ENCODE measurements around the gene DHRS1.
"Not testable (repeated sequence)": the region's sequence is repeated elsewhere in the genome, so short reads cannot be mapped to it uniquely, and the experiment has no call there.

DHRS1 gene

DNA sequence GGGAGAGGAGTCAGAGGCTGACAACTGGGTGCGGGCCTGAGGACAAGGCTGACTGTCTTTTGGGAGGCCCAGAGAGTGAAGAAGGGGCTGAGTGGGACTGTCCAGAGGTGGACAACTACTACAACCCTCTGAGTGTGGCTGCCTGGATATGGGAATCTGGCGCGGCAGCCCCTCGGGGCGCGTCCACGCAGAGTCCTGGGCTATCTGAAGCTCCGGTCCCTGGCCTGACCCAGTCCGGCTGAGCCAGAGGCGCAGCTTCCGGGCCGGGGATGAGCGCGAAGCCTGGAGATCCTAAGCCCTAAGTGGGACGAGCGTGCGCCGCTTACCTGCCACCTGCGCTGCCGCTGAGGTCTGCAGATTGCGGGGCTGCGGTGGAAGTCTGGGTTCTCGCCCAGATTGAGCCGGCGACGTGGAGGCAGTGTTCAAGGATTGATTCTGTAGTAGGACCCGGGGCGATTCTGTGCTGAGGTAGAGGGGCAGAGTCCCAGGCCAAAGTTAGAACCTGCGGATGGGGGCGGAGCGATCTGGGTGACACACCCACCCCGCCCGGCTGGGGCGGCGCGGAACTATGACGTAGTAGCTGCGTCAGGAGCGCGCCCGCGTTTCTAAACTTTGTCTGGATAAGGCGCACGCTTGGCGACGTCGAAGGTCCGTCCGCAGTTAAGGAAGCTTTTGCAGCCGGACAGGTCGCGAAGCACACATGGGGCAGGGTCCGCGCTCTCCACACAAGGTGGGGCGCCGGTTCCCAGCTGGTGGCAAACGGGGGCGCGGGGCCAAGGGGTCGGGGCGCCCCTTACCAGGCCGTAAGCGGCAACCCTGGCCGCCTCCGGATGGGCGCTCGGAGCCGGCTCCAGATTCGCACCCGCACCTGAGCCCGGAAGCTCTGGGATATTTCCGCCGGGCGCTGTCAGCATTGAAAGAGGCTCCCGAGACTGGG, at the start of gene DHRS1, which contains the start of gene NOP9:
Gene DHRS1 (minus strand): TSS at position 526 of the 937 bp plus-strand sequence. CDS start 674 bp downstream, outside the sequence.
Gene NOP9 (plus strand): TSS at position 596 of the 937 bp plus-strand sequence. CDS start 105 bp downstream, at position 701.
- peak; percentile 74 to 88 for DNase-seq

DNA sequence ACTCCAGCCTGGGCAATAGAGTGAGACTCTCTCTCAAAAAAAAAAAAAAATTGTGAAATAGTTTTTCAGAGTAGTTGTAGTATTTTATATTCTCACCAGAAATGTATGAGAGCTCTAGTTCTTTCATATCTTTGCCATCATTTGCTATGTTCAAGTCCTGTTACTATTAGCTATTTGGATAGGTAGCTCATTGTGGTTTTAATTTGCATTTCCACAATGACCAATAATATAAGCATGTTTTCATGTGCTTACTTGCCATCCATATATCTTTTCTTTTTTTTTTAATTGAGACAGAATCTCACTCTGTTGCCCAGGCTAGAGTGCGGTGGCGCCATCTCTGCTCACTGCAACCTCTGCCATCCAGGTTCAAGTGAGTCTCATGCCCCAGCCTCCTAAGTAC, 48.6 kb upstream of the DHRS1 start:
- no peak for DNase-seq

DNA sequence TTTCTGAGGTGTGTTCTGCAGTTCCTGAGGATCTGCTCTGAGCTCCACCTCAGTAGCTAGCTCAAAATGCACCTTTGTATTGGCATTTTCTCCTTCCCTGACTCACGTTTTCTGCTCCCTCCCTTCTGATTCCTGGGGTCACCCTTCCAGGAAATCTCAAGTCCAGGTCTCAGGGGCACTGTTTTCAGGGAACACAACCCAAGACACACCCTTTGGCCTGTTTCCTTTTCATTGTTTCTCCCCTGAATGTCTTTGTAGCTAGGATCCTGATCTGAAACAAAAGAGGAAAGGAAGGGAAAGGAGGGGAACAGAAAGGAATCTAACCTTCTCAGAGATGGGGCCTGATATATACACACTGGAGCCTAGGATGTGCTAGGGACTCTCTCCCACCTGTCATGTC, 47.6 kb upstream of the DHRS1 start:
- DNase-seq, result no peak

DNA sequence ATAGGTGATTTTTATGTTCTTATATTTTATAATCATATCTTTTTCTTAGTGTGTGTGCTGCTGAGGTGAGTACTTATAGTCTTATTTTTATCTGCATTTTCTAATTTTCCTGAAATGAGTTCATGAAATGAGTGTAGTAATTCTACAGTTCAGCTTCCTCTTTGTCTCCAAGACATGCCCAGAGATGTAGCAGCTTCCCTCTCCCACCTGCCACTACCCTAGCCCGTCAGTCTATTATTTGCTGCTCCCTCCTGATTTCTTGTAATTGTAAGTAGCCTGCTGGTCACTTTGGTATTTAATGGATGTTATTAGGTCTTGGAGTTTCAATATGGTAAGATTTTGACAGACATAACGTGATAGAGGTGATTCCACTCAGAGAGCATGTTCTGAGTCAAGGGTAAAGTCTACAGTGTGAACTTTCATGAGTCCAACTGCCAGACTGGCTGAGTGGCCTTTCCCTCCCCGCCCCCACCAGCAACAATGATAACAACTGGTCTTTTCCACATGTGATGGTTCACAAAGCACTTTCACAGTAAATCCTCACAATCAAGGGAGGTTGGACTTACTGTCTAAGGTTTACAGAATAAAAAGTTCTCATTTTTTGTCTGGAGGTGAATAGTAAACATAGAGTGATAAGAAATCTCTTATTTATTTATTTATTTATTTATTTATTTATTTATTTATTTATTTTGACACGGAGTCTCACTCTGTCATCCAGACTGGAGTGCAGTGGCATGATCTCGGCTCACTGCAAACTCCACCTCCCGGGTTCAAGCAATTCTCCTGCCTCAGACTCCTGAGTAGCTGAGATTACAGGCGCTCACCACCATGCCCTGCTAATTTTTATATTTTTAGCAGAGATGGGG, 44.4 kb upstream of the DHRS1 start:
- DNase-seq, result no peak

DNA sequence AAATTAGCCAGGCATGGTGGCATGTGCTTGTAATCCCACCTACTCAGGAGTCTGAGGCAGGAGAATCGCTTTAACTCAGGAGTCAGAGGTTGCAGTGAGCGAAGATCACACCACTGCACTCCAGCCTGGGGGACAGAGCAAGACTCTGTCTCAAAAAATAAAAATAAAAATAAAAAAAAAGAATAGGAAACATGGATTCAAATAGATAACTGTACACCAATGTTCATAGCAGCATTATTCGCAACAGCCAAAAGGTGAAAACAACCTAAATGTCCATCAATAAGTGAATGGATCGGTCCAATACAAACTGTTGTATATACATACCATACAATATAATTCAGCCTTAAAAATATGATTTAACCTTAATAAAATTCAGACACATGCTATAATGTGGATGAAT, 43.3 kb upstream of the DHRS1 start:
- no peak for DNase-seq

DNA sequence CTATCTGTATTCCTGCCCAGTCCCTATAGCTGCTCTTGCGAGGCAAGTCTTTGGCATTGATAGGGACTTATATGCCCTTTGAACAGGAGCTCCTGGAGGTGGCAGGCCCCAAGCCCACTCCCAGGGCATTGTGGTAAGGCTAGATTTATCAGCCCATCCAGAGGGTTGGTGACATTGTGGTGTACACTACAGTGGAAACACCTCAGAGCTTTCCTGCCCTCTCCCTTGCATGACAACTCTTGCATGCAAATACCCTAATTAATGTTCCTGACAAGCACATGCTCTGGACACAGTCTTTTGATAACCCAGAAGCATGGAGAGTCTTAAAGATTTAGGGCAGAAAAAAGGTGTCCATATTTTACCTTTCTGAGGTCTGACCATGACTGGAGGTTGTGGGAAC, 41.0 kb upstream of the DHRS1 start:
- no peak for DNase-seq

DNA sequence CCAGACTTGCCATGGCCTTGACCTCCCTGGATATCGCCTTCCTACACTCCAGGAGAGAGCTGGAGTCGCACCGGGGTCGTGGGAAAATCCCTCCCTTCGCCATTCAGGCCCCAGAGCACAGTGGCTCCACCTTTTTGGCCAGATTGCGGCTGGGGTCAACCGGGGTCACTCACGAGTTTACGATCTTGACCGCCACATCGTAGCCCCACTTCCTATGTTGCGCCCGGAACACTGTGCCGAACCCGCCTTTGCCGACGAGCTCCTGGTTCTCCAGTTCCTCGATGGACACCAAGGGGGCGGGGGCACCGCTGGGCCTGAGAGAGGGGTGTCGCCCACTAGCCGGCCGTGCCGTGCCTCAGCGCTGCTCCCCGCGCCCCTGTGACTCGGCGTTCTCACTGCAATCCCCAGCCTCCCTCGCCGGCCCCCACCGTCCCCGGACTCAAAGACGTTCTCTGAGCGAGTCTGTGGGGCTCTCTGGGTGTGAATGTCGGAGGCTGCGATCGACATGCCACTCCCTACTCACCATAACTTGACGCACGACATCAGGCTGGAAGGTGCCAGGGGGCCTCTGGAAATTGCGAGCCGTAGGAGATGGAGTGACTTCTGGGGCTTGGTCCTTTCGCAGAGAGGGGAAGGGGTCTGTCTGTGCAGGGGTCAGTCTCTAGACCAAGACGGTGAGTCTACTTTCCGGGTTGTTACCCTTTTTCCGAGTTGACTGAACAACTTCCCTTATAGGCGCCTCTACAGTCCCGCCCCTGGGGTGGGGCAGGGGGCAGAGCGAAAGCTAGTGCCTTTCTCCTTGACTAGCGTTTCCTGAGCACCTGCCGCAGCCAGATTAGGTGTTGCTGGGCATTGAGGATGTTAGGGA, 39.9 kb upstream of the DHRS1 start, which contains the start of gene RIPK3:
Gene RIPK3 (minus strand): TSS at position 708 of the 868 bp plus-strand sequence. CDS start 165 bp downstream, at position 543.
- peak; percentile 23 to 34 for DNase-seq

DNA sequence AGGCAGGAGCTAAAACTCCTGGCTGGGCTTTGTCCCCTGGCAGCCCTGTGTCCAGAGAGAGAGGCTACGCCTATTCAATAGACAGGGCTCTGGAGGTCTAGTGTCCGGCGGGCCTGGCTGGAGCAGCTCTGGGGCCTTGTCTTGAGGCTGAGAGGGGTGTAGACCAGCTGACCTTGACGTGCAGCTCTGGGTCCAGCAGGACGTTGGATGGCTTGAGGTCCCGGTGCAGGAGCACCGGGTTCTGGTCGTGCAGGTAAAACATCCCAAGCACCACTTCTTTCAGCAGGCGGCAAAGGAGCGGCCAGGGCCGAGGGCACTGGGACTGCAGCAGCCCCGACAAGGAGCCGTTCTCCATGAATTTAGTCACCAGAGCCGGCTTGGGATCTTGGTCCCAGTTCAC, 39.3 kb upstream of the DHRS1 start:
- no peak for DNase-seq

DNA sequence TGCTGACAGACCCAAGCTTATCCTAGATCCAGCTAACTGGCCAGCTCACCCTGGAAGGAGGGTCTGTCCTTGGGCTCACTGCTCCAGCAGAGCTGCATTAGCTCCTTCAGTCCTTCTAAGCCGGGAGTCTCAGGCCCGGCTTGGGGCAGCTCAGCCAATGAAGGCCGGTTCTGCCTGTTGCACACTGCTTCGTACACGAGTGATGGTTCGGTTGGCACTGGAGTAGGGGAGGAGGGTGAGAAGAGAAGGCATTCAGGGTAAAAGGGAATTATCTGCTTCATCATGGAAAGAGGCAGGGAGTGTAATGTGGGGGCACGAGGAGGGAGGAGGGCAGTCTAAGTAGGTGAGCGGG, 38.2 kb upstream of the DHRS1 start:
- no peak for DNase-seq

DNA sequence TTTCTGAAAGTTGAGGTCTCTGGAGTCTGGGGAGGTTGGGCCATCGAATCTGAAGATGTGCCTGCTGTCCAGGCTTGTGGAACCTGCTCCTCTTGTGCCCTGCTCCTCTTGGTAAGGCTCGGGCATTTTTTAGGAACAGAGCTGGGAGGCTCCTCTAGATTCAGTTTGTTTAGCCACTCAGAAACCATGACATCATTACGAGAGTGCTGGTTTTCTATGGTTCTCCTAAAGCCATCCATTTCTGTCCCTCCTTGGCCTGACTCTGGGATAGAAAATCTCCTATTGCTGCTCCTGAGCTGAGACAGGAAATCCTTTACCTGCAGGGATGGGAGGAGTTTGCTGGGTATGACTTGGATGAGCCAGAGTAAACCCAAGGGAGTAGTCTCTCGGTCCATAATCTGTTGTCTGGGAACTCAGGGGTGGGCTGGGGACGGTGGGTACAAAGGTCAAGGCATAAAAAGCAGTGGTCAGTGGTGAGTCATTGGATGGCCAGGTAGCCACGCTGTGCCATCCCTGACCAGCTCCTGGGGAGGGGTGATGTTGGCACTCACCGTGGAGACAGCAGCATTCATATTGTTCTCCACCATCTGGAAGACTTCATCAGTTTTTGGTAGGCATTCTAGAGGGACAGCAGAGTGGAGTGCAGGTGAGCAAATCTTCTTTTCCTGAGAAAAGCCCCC, 37.7 kb upstream of the DHRS1 start:
- DNase-seq, result no peak

DNA sequence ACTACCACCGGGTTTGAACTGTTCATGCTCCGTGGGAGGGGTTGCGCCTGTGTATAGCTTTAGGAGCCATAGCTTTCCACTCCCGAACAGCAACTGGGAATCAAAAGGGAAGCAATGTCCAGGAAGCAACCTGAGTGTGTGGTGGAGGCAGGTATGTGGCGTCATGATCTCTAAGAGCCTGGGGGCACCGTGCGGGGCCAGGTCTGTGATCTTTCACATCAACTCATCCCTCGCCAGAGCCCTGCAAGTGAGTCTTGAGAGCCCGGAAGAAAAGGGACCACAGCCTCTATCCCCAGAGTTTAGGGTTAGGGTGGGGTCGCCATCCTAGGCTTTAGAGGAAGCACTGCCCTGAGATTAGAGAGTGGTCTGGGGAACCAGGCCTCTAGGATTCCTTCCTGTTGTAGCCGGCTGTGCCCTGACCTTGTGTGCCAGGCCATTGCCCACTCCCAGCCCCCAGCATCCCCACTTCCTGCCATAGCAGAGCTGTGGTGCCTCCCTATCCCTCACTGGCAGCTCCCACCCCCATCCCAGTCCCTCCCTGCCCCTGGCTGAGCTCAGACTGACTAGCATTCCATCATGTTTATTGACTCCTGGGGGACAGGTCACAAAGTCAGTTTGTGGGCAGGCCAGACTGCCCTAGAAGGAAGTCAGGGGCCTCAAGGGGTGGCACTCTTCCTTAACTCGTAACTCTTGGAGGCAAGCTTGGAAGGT, 36.0 kb upstream of the DHRS1 start:
- DNase-seq, result no peak

DNA sequence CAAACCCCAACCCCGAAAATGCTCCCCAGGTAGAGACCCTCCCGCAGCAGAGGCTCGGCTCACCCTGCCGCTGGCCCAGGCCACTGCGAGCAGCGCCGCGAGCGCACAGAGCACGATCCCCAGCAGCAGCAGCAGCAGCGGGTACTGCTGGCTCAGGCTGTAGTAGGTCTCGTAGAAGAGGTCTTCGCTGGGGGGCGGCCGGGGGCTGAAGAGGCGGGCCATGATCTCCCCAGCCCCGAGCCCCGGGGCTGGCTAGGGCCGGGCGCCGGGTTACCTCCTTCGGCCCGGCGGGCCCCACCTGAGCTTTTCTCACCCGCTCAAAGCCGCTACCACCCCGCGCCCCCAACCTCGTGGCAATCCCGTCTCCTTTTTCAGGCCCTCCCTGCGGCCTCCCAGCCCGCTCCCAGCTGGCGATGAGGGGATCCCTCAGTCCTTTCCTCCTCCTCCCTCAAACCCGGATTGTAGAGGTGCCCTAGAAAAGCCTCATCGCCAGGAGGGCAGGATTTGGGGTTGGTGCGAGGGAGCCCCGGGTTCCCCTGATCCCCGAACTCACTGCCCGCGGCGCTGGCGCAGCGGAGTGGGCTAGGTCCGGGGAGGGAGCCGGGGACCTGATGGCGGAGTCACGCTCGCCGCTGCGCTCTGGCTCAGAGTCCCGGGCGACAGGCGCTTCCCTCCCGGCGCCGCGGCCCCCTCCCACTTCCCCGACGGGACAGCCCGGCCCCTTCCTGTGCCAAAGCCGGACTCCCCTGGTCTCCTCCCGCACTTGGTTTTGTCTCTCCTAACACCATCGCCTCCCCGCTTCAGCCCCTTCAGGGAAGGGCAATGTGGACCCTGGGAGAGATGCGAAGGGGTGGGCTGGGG, 35.1 kb upstream of the DHRS1 start, which contains the start of gene ADCY4:
Gene ADCY4 (minus strand): TSS at position 641 of the 861 bp plus-strand sequence. CDS start 419 bp downstream, at position 222.
- no peak for DNase-seq

DNA sequence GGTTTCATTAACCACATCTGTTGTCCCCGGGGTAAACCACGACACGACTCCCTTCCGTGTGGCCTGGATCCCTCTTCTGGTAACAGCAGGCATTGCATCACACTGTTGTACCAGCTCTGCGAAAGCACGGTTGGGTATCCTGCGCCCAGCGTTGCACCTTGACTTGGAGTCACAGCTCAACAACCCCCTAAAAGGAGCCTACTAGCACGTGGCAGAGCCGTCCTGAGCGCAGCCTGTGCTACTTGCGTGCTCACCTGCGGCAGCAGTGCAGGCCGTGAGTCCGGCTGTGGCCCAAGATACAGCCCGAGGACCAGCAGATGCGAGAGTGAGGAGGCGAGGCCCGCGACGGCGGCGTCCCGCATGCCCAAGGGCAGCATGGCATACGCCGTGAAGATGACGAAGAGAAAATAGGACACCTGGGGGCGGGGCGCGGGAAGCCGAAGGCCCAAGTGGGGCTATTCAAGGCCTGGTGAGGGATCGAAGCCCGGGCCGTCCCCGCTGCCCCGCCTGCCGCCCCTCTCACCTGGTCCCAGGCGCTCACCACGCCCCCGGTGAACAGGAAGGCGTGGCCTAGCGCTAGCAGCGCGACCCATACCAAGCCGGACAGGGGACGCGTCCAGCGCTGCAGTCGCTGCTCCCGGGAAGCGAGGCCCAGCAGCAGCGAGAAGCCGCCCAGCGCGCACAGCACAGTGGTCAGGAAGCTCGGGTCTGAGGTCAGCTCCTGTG, 32.9 kb upstream of the DHRS1 start:
- DNase-seq, result peak; percentile 78 to 81

DNA sequence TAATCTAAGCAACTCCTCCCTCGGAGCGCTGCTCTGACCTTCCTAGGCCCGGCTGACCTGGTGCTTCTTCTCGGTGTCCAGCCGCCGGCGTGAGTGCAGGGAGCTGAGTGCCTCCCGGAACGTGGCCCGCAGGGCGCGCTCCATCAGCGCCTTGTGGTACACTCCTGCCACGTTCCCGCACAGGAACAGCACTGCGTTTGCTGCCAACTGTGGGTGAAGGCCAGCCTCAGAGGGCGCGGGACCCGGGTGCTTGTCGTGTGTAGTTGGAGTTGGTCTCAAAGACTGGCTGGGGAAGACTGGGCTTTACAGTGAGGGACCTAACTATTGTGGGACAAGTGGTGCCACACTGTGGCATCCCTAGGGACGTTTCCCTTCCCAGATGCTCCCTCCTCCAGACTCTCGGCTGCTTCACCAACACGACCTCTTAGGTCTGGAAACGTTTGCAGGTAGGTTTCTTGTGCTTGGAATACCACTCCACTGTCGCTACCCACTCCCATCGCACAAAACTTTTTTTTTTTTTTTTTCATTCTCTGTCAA, 32.2 kb upstream of the DHRS1 start:
- DNase-seq, result no peak

DNA sequence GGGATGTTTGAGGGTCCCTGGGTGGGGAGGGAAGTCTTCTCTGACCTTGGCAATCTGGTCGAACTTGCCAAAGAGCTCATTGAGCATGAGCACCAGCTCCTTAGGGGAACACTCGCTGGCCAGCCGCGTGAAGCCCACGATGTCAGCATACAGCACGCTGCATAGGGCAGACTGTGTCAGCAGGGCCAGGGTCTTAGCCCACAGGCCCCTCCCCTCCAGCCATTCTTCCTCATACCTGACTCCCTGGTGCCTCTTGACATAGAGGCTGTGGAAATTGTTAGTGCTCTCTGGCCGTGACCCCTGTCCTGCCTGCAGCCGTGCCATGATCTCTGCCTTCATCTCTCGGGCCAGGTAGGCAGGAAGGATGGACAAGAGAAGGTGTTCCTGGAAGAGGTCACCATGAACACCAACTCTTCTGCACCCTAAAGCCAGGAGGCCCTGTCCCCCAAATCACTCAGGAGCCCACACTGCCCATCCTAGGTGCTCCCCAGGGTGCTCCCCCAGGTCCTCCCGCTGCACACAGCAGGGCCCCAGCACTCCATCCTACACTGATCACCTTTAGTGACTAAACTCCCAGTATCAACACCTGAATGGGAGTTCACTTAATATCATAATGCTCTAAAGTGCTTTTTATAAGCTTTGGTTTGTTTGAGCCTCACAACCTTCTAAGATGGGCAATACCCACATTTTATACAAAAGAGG, 31.5 kb upstream of the DHRS1 start:
- no peak for DNase-seq

DNA sequence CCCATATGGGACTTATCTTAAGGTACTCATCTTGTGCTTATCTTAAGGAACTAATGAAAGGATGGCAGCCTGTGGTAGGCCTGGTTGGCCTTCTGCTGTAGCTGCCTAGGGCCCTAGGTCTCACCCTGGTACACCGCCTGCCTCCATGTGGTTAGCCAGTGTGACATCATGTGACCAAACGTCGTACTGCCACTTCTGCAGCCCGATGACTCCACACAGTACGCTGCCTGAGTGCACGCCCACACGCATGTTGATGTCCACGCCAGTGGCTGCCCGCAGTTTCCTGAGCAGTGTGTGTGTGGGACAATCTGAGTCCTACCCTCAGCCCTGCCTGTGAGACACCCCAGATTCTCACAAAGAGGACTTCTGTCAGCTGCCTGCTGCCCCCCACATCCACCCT, 30.2 kb upstream of the DHRS1 start:
- DNase-seq, result no peak

DNA sequence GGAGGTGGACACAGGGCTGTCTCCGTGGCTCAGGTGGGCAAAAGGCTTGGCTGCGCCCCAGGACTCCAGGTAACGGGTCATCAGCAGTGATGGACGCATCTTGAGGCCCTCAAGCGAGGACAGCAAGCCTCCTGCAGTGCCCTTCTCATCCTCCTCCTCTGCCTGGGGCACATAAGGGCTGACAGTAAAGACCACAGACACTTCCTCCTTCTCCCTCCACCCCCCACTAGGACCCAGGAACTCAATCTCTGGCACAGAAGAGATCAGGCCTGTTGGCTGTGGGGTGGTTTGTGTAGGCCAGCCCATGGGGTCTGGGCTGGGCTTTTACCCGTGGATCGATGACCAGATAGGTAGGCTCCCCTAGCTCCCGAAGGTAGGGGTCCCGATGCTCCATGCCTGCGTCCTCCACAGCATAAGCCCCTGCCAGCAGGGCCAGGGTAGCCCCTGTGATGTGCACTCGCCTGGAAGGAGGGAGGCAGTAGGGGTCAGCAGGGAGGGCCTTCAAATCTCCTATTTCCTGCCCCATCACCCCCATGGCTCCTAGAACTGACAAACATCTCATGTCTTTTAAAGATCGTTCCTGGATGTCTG, 29.6 kb upstream of the DHRS1 start:
- peak; percentile 50 to 73 for DNase-seq

DNA sequence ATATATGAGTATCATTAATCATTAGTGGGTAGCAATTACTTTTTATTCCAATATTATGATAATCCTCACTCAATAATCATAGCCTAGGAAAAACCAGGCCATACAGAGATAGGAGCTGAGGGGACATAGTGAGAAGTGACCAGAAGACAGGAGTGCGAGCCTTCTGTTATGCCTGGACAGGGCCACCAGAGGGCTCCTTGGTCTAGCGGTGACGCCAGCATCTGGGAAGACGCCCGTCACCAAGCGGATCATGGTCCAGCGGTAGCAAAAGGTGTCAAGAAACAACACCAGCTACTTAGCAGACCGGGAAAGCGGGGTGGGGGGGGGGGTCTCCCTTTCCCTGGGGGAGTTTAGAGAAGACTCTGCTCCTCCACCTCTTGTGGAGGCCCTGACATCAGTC, 28.3 kb upstream of the DHRS1 start:
- DNase-seq, result not testable (repeated sequence)
